ENCODE data around the gene ERO1A.

Gene ERO1A

DNA sequence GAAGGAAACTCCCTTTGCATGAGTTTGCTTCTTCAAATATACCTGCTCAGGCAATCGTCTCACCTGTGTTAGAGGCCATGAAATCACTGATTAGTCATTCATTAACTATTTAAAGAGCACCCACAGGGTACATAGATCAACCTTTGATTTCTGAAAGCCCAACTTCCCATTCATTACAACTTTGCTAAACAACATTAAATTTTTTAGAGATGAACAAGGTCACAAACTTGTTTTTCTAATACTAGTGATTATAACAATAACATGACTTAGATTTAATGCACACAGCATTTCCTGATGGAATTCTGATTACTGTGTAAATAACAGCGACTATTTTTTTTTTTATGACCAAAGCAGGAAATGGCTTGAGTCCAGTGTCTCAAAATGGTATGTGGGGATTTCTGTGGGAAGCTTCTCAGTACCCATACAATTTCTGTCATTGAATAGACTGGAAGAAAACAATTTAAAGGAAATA, 5.4 kb upstream of the ERO1A start:
- no peak for DNase-seq (ENCODE audit: low read depth in 1 of 2, low spot score in 1 of 2)

GRCh38 chr14:52694761-52695480, 437 bp downstream of the ERO1A start:
- peak; percentile 18 to 40 for DNase-seq (ENCODE audit: low read depth in 1 of 2, low spot score in 1 of 2)

- DNase-seq (ENCODE audit: low read depth in 1 of 2, low spot score in 1 of 2): no peak
Observed at GRCh38 chr14:52693532-52693931, 1.8 kb downstream of the ERO1A start.

- no peak for DNase-seq (ENCODE audit: low read depth in 1 of 2, low spot score in 1 of 2)
Observed at GRCh38 chr14:52693036-52693435, 2.3 kb downstream of the ERO1A start.

GRCh38 chr14:52692248-52692962, 3.0 kb downstream of the ERO1A start:
- DNase-seq (ENCODE audit: low read depth in 1 of 2, low spot score in 1 of 2): no peak

GRCh38 chr14:52690983-52691760, 4.2 kb downstream of the ERO1A start:
- DNase-seq (ENCODE audit: low read depth in 1 of 2, low spot score in 1 of 2): no peak

- DNase-seq (ENCODE audit: low read depth in 1 of 2, low spot score in 1 of 2): no peak
Observed at GRCh38 chr14:52686176-52686575, 9.2 kb downstream of the ERO1A start.

DNA sequence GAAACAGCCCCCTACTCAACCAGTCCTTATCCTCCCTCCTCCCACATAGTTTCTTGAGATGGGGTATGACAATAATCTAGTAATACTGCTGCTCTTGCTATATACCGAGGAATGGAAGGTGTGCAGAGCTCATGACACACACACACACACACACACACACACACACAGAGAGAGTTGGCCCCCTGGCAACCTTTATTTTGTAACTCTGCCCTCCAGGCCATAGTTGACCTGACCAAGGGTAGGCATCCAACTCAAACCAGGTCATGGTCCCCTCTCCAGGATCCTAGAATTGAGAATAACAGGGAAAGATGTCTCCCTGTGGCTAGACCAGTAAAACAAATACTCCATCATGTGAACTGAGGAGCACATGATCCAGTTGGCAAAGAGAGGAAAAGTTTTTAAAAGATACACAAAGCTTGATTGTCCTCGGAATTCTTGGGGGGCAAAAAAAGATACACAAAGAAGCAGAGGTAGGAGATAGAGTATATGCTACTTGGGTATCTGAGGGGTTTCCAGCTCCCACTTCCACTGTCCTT, 11.3 kb downstream of the ERO1A start:
- DNase-seq (ENCODE audit: low read depth in 1 of 2, low spot score in 1 of 2): no peak

DNA sequence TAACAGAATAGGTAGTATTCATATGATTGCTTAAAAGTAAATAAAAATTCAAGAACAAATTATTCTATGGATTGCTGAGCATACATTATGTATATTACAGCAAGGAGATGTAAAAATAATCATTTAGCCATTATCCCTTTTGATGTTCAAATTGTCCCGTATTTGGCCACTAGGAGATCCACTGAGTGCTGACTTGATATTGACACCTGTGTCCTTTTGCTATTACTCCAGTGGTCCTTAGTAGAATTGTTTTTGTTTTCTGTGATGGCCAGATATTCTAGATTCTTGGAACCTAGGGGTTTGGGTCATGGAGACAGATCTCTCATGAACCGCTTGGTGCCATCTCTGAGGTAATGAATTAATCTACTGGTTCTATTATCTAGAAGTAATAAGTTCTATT, 16.8 kb downstream of the ERO1A start:
- DNase-seq (ENCODE audit: low read depth in 1 of 2, low spot score in 1 of 2): no peak

DNA sequence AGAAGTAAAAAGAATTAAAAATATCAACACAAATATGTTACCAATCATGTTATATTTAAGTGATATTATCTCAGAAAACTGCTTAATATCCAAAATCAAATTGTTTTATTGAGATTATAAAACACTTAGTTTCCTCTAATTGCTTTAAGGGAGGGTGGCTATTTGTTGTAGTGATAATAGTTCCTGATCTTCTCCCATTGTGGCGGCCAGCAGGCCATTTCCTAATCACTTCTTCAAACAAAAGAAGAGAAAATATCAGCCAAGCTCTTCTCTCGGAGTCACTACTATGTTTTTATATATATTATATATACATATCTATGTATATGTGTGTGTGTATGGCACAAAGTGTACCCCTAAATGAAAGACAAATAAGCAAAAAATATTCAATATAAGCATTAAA, 31.5 kb downstream of the ERO1A start:
- no peak for DNase-seq (ENCODE audit: low read depth in 1 of 2, low spot score in 1 of 2)

- DNase-seq (ENCODE audit: low read depth in 1 of 2, low spot score in 1 of 2): no peak
Observed at GRCh38 chr14:52661314-52661713, 34.0 kb downstream of the ERO1A start.

DNA sequence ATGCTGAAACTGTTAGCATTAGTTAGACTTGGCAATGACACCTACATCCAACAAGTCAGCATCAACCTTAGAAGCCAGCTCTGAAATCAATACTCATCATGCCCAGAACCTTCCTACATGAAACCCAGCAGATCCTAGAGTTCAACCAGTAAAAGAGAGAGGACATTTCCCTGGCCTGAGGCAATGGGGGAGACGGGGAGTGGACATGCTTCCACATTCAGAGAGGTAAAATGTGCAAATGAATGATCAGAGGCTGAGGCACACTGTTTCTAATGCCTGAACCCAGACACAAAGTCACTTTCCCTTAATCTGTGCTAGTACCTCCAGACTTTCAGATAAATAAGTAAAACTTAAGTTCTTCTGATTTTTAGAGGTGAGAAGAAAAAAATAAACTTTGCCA, 34.5 kb downstream of the ERO1A start:
- DNase-seq (ENCODE audit: low read depth in 1 of 2, low spot score in 1 of 2): no peak

DNA sequence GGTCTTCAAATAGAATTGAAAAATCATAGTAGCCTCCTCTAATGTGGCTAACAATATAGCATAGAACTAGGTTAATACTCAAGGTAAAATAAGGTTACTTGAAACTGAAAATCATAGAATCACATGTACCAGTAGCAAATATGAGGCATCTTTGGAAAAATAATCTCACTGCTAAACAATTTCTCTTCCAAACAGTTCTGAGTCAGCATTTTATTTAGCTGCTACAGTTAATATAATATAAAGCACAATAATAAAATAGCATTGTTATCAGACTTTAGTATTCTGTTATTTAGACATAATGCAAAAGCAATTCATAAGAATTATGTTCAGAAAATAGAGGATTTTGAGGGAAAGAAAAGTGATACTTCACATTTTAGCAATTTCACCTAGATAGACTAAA, 35.0 kb downstream of the ERO1A start:
- DNase-seq (ENCODE audit: low read depth in 1 of 2, low spot score in 1 of 2): no peak

GRCh38 chr14:52656905-52657304, 38.5 kb downstream of the ERO1A start:
- DNase-seq (ENCODE audit: low read depth in 1 of 2, low spot score in 1 of 2): no peak

DNA sequence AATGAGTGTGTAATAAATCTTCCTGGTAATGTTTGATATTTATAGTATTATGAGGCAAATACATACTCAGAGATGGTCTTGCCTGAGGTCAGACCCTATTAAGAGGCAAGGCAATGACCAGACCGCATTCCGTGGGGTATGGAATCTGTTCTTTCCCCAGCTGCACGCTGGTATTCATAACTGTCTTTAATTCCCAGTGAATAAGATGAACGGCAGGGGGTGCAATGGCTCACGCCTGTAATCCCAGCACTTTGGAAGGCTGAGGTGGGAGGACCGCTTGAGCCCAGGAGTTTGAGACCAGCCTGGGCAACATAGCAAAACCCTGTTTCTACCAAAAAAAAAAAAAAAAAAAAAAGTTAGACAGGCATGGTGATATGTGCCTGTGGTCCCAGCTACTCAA, 44.6 kb downstream of the ERO1A start:
- DNase-seq (ENCODE audit: low read depth in 1 of 2, low spot score in 1 of 2): no peak

DNA sequence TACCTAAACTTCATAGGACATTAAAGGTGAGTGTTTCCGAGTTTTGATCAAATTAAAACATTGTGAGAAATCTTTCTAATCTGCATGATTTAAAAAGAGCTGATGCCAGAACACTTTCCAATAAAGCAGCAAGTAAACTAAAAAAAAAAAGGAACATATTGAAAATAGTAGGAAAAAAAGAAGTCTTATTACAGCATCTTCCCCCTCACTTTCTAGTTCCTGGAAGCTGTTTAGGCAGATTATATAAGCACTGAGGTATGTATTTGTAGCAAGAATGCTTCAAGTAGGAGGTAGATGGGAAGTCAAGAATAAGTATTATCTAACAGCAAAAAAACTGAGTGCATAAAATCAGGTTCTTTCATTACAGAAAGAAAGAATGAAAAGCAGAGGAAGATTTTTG, 45.8 kb downstream of the ERO1A start:
- no peak for DNase-seq (ENCODE audit: low read depth in 1 of 2, low spot score in 1 of 2)

DNA sequence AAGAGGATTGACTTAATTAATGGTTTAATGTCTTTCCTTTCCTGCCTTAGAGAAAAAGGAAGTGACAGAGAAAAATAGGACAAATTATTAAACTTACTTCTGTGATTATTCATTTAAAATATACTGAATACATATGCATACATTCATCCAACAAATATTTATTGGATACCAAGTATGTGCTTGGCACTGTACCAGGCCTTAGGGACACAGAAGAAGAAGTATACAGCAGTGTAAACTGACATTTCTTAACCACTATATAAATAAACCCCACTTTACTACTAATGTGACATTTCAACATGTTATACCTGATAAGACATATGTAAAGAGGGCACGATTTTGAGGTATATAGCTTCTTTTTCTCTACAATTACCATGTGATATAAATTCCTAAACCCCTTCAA, 53.6 kb downstream of the ERO1A start:
- DNase-seq (ENCODE audit: low read depth in 1 of 2, low spot score in 1 of 2): no peak

GRCh38 chr14:52640137-52640536, 55.2 kb downstream of the ERO1A start:
- DNase-seq (ENCODE audit: low read depth in 1 of 2, low spot score in 1 of 2): peak in 1 of 2 donors; percentile 13

GRCh38 chr14:52619687-52620086, 75.7 kb downstream of the ERO1A start:
- DNase-seq (ENCODE audit: low read depth in 1 of 2, low spot score in 1 of 2): no peak

GRCh38 chr14:52618602-52619001, 76.8 kb downstream of the ERO1A start:
- DNase-seq (ENCODE audit: low read depth in 1 of 2, low spot score in 1 of 2): no peak

DNA sequence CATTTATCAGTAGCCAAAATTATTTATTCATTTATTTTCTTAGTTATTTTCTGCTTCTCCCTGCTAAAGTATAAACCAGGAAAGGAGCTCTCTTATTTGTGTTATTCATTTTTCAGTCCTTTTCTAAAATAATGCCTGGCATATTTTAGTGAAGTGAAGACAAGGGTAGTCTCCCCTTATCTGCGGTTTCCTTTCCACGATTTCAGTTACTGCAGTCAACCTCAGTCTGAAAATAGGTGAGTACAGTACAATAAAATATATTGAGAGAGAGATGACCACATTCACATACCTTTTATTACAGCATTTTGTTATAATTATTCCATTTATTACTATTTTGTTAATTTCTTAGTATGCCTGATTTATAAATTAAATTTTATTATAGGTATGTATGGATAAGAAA, 85.2 kb downstream of the ERO1A start:
- no peak for DNase-seq (ENCODE audit: low read depth in 1 of 2, low spot score in 1 of 2)
